GM23338 (cell line): ENCODE measurements around the gene KPNA4. TPM values are rescaled to one million over a fixed set of nuclear protein-coding genes. Genes with fewer than 3 reads are reported as not detected.

ENCODE experiments used
- ATAC-seq: fragments of 200-7000 bp; cut with Tn5 transposase; 3 replicates; pipeline ENCODE4 v1.9.1; 2020
- DNase-seq: peaks from one replicate; pipeline ENCODE4 v3.0.0-alpha.2; 2015; ENCODE audit warnings: low spot score
- H2AFZ ChIP-seq: fragments of 200-600 bp; sonication (generic); 2 replicates; pipeline ENCODE4 v1.8.0; 2016; ENCODE audit warnings: antibody characterized with exemption, mild to moderate bottlenecking, moderate library complexity
- H3F3A ChIP-seq: fragments of 200-600 bp; sonication (generic); replicated peaks from 2 replicates; pipeline ENCODE4 v1.8.0; 2017; ENCODE audit warnings: antibody characterized with exemption, mixed run types, low read depth
- H3K27ac ChIP-seq: fragments of 200-600 bp; sonication (generic); 2 replicates; pipeline ENCODE4 v1.6.1; 2016; ENCODE audit warnings: low read depth
- H3K27me3 ChIP-seq: fragments of 200-600 bp; sonication (generic); 2 replicates; pipeline ENCODE4 v1.8.0; 2016; ENCODE audit warnings: mild to moderate bottlenecking, mixed run types, moderate library complexity; ENCODE audit not compliant: insufficient read depth
- H3K36me3 ChIP-seq: fragments of 200-600 bp; sonication (generic); 2 replicates; pipeline ENCODE4 v1.8.0; 2016; ENCODE audit warnings: mild to moderate bottlenecking; ENCODE audit not compliant: insufficient read depth
- H3K4me1 ChIP-seq: fragments of 200-600 bp; sonication (generic); 2 replicates; pipeline ENCODE4 v1.8.0; 2016; ENCODE audit warnings: mild to moderate bottlenecking, moderate library complexity; ENCODE audit not compliant: insufficient read depth
- H3K4me2 ChIP-seq: fragments of 200-600 bp; sonication (generic); 2 replicates; pipeline ENCODE4 v1.7.1; 2017; ENCODE audit warnings: mixed run types
- H3K4me3 ChIP-seq: fragments of 200-600 bp; sonication (generic); 2 replicates; pipeline ENCODE4 v1.6.1; 2016; ENCODE audit warnings: mixed run types
- H3K79me2 ChIP-seq: fragments of 200-600 bp; sonication (generic); replicated peaks from 2 replicates; pipeline ENCODE4 v1.8.0; 2017; ENCODE audit warnings: mild to moderate bottlenecking; ENCODE audit not compliant: insufficient read depth
- H3K9me2 ChIP-seq: fragments of 200-600 bp; sonication (generic); 2 replicates; pipeline ENCODE4 v1.8.0; 2017; ENCODE audit not compliant: insufficient read depth
- H4K20me1 ChIP-seq: fragments of 200-600 bp; sonication (generic); replicated peaks from 2 replicates; pipeline ENCODE4 v1.8.0; 2017; ENCODE audit warnings: mild to moderate bottlenecking; ENCODE audit not compliant: insufficient read depth
- H3K27ac Mint-ChIP-seq: 2 replicates; pipeline ENCODE4 v1.8.0; 2020; ENCODE audit warnings: inconsistent platforms, mild to moderate bottlenecking, moderate library complexity, mixed read lengths
- H3K27me3 Mint-ChIP-seq: 3 replicates; pipeline ENCODE4 v1.8.0; 2022; ENCODE audit warnings: low read depth, mild to moderate bottlenecking, moderate library complexity, mixed read lengths, inconsistent platforms; ENCODE audit not compliant: insufficient read depth, poor library complexity
- H3K36me3 Mint-ChIP-seq: 3 replicates; pipeline ENCODE4 v1.8.0; 2021; ENCODE audit warnings: low read depth, mild to moderate bottlenecking, inconsistent platforms, moderate library complexity, mixed read lengths
- H3K4me1 Mint-ChIP-seq: 3 replicates; pipeline ENCODE4 v1.8.0; 2020; ENCODE audit warnings: mild to moderate bottlenecking, inconsistent platforms, mixed read lengths
- H3K4me3 Mint-ChIP-seq: 3 replicates; pipeline ENCODE4 v1.8.0; 2021; ENCODE audit warnings: moderate library complexity, mild to moderate bottlenecking, inconsistent platforms, mixed read lengths
- H3K9me3 Mint-ChIP-seq: 3 replicates; pipeline ENCODE4 v1.8.0; 2020; ENCODE audit warnings: moderate library complexity, mild to moderate bottlenecking, inconsistent platforms, mixed read lengths
- CREB1 ChIP-seq: fragments of 250-450 bp; sonication (Bioruptor Pico); IDR thresholded peaks from 2 replicates; pipeline ENCODE4 v1.5.0; 2020; ENCODE audit warnings: low read depth, mild to moderate bottlenecking, moderate library complexity
- EZH2 ChIP-seq: fragments of 200-600 bp; sonication (generic); IDR thresholded peaks from one replicate; pipeline ENCODE4 v1.8.0; 2017; ENCODE audit warnings: antibody characterized with exemption, mild to moderate bottlenecking, low read depth; ENCODE audit not compliant: unreplicated experiment
- EZH2phosphoT487 ChIP-seq: fragments of 200-600 bp; sonication (generic); IDR thresholded peaks from one replicate; pipeline ENCODE4 v1.8.1; 2018; ENCODE audit warnings: antibody characterized with exemption; ENCODE audit not compliant: unreplicated experiment
- JUNB ChIP-seq: IDR thresholded peaks from one replicate; pipeline ENCODE4 v1.6.1; 2016; ENCODE audit warnings: antibody characterized with exemption; ENCODE audit not compliant: unreplicated experiment
- NANOG ChIP-seq: IDR thresholded peaks from 2 replicates; pipeline ENCODE4 v1.6.1; 2016; ENCODE audit warnings: antibody characterized with exemption, borderline replicate concordance
- POLR2AphosphoS5 ChIP-seq: IDR thresholded peaks from 2 replicates; pipeline ENCODE4 v1.6.1; 2016; ENCODE audit warnings: antibody characterized with exemption, low read depth
- STAT1 ChIP-seq: IDR thresholded peaks from one replicate; pipeline ENCODE4 v1.6.1; 2016; ENCODE audit warnings: antibody characterized with exemption; ENCODE audit not compliant: unreplicated experiment
- ZNF114 ChIP-seq: fragments of 250-450 bp; sonication (Bioruptor Pico); IDR thresholded peaks from 2 replicates; pipeline ENCODE4 v1.5.0; 2020; ENCODE audit warnings: mild to moderate bottlenecking, moderate library complexity
- ZNF331 ChIP-seq: fragments of 250-450 bp; sonication (Bioruptor Pico); IDR thresholded peaks from 2 replicates; pipeline ENCODE4 v1.5.0; 2020; ENCODE audit warnings: low read depth, mild to moderate bottlenecking, moderate library complexity
- polyA plus RNA-seq: library from polyadenylated mRNA; unstranded; fragments of >200 nt; fragmentation: Nextera tagmentation; extraction: Ambion mirVana; gene quantifications from 2 replicates; pipeline ENCODE4 v1.2.1, GENCODE V29; 2016
- total RNA-seq: library from RNA; depleted of rRNA; stranded (reverse); fragments of >200 nt; shearing (Covaris generic); gene quantifications from 2 replicates; pipeline ENCODE4 v1.2.3, GENCODE V29; 2014
- TF ChIP-seq, protein P1 (sequence below): fragments of 250-450 bp; sonication (Bioruptor Pico); IDR thresholded peaks from 2 replicates; pipeline ENCODE4 v1.5.0; 2020; ENCODE audit warnings: mild to moderate bottlenecking, moderate library complexity
- TF ChIP-seq, protein P2 (sequence below), 2 experiments: fragments of 200-600 bp in 1 of 2; sonication (generic) in 1 of 2; conservative IDR thresholded peaks; 2 replicates each; pipeline versions ENCODE4 v1.5.1 to v1.6.1; 2016 to 2017; ENCODE audit warnings: antibody characterized with exemption in 2 of 2, low read depth in 2 of 2, mild to moderate bottlenecking in 2 of 2, moderate library complexity in 1 of 2
- TF ChIP-seq, protein P3 (sequence below): IDR thresholded peaks from 2 replicates; pipeline ENCODE4 v1.6.1; 2016; ENCODE audit warnings: antibody characterized with exemption
- TF ChIP-seq, protein P4 (sequence below): IDR thresholded peaks from one replicate; pipeline ENCODE4 v1.6.1; 2018; ENCODE audit warnings: antibody characterized with exemption; ENCODE audit not compliant: unreplicated experiment

The KPNA4 gene
- total and polyA plus RNA-seq, 2 experiments from 2014 or later = 17.8 to 36.2 TPM

DNA sequence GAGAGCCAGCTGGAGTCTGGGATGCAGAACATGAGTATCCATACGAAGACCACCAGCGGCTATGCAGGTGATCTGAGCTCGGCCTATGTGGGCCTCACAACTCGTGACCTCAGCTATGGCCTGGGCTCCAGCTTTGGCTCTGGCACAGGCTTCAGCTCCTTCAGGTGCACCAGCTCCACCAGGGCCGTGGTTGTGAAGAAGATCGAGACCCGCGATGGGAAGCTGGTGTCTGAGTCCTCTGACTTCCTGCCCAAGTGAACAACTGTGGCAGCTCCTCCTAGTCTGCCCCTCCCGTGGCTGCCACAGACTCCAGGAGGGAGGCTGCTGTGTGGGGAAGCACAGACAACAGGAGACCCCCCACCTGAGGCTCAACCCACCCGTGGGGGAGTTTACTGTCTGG lies 3.6 kb upstream of the KPNA4 start:
- Mint-ChIP-seq H3K9me3 (peaks cover 29% of the 10 kb centered on the region), H3K4me1 (peaks cover 11% of the 10 kb centered on the region), H3K4me3 (no peak overlapping the region), H3K36me3 (peaks cover 38% of the 10 kb centered on the region), H3K27me3 (peaks cover 10% of the 10 kb centered on the region), H3K27ac (no peak overlapping the region)
- Histone ChIP-seq H4K20me1 (peaks cover 5% of the 10 kb centered on the region; the same call in 1 of the 2 replicates), H3K27me3 (no peaks in the 10 kb centered on the region), H3K9me2 (no peaks in the 10 kb centered on the region), H2AFZ (no peak overlapping the region), H3K4me3 (no peak overlapping the region), H3K4me1 (peaks cover 9% of the 10 kb centered on the region; the same call in 1 of the 2 replicates), H3K79me2 (peaks cover 15% of the 10 kb centered on the region), H3K27ac (no peak overlapping the region), H3F3A (no peaks in the 10 kb centered on the region), H3K36me3 (no peaks in the 10 kb centered on the region), H3K4me2 (no peak overlapping the region)
- no peak for DNase-seq
- ATAC-seq = no peak
- TF ChIP-seq POLR2AphosphoS5 (no peak), STAT1 (no peak), JUNB (no peak), NANOG (no peak), ZNF331 (CRISPR knock-in tag) (no peak), ZNF114 (CRISPR knock-in tag) (no peak), EZH2 (no peak), EZH2phosphoT487 (no peak), CREB1 (no peak)
- TF ChIP-seq, protein P1, sequence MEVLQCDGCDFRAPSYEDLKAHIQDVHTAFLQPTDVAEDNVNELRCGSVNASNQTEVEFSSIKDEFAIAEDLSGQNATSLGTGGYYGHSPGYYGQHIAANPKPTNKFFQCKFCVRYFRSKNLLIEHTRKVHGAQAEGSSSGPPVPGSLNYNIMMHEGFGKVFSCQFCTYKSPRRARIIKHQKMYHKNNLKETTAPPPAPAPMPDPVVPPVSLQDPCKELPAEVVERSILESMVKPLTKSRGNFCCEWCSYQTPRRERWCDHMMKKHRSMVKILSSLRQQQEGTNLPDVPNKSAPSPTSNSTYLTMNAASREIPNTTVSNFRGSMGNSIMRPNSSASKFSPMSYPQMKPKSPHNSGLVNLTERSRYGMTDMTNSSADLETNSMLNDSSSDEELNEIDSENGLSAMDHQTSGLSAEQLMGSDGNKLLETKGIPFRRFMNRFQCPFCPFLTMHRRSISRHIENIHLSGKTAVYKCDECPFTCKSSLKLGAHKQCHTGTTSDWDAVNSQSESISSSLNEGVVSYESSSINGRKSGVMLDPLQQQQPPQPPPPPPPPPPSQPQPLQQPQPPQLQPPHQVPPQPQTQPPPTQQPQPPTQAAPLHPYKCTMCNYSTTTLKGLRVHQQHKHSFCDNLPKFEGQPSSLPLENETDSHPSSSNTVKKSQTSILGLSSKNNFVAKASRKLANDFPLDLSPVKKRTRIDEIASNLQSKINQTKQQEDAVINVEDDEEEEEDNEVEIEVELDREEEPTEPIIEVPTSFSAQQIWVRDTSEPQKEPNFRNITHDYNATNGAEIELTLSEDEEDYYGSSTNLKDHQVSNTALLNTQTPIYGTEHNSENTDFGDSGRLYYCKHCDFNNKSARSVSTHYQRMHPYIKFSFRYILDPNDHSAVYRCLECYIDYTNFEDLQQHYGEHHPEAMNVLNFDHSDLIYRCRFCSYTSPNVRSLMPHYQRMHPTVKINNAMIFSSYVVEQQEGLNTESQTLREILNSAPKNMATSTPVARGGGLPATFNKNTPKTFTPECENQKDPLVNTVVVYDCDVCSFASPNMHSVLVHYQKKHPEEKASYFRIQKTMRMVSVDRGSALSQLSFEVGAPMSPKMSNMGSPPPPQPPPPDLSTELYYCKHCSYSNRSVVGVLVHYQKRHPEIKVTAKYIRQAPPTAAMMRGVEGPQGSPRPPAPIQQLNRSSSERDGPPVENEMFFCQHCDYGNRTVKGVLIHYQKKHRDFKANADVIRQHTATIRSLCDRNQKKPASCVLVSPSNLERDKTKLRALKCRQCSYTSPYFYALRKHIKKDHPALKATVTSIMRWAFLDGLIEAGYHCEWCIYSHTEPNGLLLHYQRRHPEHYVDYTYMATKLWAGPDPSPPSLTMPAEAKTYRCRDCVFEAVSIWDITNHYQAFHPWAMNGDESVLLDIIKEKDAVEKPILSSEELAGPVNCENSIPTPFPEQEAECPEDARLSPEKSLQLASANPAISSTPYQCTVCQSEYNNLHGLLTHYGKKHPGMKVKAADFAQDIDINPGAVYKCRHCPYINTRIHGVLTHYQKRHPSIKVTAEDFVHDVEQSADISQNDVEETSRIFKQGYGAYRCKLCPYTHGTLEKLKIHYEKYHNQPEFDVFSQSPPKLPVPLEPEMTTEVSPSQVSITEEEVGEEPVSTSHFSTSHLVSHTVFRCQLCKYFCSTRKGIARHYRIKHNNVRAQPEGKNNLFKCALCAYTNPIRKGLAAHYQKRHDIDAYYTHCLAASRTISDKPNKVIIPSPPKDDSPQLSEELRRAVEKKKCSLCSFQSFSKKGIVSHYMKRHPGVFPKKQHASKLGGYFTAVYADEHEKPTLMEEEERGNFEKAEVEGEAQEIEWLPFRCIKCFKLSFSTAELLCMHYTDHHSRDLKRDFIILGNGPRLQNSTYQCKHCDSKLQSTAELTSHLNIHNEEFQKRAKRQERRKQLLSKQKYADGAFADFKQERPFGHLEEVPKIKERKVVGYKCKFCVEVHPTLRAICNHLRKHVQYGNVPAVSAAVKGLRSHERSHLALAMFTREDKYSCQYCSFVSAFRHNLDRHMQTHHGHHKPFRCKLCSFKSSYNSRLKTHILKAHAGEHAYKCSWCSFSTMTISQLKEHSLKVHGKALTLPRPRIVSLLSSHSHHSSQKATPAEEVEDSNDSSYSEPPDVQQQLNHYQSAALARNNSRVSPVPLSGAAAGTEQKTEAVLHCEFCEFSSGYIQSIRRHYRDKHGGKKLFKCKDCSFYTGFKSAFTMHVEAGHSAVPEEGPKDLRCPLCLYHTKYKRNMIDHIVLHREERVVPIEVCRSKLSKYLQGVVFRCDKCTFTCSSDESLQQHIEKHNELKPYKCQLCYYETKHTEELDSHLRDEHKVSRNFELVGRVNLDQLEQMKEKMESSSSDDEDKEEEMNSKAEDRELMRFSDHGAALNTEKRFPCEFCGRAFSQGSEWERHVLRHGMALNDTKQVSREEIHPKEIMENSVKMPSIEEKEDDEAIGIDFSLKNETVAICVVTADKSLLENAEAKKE = no peak
- TF ChIP-seq, protein P2, sequence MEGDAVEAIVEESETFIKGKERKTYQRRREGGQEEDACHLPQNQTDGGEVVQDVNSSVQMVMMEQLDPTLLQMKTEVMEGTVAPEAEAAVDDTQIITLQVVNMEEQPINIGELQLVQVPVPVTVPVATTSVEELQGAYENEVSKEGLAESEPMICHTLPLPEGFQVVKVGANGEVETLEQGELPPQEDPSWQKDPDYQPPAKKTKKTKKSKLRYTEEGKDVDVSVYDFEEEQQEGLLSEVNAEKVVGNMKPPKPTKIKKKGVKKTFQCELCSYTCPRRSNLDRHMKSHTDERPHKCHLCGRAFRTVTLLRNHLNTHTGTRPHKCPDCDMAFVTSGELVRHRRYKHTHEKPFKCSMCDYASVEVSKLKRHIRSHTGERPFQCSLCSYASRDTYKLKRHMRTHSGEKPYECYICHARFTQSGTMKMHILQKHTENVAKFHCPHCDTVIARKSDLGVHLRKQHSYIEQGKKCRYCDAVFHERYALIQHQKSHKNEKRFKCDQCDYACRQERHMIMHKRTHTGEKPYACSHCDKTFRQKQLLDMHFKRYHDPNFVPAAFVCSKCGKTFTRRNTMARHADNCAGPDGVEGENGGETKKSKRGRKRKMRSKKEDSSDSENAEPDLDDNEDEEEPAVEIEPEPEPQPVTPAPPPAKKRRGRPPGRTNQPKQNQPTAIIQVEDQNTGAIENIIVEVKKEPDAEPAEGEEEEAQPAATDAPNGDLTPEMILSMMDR (conservative IDR thresholded peaks at IDR 0.05; ENCODE audit: low read depth in 2 of 2) = no peak
- TF ChIP-seq, protein P3, sequence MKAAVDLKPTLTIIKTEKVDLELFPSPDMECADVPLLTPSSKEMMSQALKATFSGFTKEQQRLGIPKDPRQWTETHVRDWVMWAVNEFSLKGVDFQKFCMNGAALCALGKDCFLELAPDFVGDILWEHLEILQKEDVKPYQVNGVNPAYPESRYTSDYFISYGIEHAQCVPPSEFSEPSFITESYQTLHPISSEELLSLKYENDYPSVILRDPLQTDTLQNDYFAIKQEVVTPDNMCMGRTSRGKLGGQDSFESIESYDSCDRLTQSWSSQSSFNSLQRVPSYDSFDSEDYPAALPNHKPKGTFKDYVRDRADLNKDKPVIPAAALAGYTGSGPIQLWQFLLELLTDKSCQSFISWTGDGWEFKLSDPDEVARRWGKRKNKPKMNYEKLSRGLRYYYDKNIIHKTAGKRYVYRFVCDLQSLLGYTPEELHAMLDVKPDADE = no peak
- TF ChIP-seq, protein P4, sequence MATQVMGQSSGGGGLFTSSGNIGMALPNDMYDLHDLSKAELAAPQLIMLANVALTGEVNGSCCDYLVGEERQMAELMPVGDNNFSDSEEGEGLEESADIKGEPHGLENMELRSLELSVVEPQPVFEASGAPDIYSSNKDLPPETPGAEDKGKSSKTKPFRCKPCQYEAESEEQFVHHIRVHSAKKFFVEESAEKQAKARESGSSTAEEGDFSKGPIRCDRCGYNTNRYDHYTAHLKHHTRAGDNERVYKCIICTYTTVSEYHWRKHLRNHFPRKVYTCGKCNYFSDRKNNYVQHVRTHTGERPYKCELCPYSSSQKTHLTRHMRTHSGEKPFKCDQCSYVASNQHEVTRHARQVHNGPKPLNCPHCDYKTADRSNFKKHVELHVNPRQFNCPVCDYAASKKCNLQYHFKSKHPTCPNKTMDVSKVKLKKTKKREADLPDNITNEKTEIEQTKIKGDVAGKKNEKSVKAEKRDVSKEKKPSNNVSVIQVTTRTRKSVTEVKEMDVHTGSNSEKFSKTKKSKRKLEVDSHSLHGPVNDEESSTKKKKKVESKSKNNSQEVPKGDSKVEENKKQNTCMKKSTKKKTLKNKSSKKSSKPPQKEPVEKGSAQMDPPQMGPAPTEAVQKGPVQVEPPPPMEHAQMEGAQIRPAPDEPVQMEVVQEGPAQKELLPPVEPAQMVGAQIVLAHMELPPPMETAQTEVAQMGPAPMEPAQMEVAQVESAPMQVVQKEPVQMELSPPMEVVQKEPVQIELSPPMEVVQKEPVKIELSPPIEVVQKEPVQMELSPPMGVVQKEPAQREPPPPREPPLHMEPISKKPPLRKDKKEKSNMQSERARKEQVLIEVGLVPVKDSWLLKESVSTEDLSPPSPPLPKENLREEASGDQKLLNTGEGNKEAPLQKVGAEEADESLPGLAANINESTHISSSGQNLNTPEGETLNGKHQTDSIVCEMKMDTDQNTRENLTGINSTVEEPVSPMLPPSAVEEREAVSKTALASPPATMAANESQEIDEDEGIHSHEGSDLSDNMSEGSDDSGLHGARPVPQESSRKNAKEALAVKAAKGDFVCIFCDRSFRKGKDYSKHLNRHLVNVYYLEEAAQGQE = no peak
